Measurements from ENCODE around the gene FGL2.

DNA sequence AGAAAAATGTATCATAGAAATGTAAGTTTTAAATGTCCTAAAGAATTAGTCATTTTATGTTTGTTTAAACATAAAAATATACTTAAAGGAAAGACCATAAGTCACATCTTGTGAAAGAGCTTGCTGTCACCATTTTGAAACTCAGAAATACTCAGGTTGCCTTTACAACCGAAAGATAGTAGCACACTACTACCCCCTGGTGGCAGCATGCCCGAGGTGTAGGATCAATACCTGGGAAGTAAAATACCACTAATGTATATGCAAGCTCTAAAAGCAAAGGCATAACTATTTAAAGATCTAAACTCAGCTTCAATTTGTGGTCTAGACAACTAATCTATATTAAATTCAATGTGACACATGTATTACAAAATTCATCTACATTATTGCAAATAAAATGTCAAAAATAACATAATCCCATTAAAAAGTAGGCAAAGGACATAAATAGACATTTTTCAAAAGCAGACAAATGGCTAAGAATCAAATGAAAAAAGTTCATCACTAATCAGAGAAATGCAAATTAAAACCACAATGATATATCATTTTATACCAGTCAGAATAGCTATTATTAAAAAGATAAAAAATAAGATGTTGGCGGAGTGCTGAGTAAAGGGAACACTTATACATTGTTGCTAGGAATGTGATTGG lies 47.7 kb upstream of the FGL2 start:
- TF ChIP-seq, protein P1, sequence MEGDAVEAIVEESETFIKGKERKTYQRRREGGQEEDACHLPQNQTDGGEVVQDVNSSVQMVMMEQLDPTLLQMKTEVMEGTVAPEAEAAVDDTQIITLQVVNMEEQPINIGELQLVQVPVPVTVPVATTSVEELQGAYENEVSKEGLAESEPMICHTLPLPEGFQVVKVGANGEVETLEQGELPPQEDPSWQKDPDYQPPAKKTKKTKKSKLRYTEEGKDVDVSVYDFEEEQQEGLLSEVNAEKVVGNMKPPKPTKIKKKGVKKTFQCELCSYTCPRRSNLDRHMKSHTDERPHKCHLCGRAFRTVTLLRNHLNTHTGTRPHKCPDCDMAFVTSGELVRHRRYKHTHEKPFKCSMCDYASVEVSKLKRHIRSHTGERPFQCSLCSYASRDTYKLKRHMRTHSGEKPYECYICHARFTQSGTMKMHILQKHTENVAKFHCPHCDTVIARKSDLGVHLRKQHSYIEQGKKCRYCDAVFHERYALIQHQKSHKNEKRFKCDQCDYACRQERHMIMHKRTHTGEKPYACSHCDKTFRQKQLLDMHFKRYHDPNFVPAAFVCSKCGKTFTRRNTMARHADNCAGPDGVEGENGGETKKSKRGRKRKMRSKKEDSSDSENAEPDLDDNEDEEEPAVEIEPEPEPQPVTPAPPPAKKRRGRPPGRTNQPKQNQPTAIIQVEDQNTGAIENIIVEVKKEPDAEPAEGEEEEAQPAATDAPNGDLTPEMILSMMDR (IDR thresholded peaks at IDR 0.05 in 8 of 11, conservative IDR thresholded peaks at IDR 0.05 in 3 of 11) = peak; percentile 76 to 92 (median 88)
- no peak for TF ChIP-seq POLR2AphosphoS5 (IDR thresholded peaks at IDR 0.05)
- TF ChIP-seq POLR2A (IDR thresholded peaks at IDR 0.05) = no peak

Measured in spleen (tissue), 7 donors.